Measurements from ENCODE around the gene MYL12B. TPM values are rescaled to one million over a fixed set of nuclear protein-coding genes. Genes with fewer than 3 reads are reported as not detected.

Gene MYL12B
- total RNA-seq, 3 donors from 2014 or later: 305 to 371 (median 335) TPM

DNA sequence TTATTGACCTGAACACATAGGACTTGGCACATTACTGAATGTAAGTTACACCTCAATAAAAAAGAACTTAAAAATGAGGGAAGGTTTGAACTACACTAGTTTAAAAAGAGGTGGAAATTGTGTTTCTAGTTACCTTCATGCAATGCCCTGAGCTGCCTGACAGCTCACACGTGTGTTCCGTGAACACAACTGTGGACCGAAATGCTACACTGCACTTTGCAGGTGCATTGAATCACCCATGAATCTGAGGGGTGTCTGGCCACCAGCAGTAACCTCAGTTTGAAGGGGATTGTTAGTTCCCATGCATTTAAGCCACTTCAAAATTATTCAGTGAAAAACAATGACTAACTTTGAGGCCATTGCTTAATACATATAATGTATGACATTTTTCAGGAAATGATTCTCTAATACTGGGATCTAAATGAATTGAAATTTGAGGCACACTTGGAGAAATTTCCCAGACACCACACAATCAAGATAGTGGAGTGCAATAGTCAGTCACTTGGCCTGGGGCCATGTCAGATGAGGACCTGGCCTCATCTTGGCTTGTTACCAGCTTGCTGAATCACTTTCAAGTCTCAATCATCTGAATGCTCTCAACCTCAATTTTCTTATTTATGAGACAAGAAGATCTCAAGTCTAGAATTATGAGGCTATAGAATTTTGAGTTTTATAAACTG is 59.3 kb downstream of the MYL12B start:
- no peak for DNase-seq (ENCODE audit: low spot score in 2 of 2)
- Histone ChIP-seq H3K36me3 (no peaks in the 10 kb centered on the region), H3K4me1 (no peaks in the 10 kb centered on the region), H3K9me3 (no peaks in the 10 kb centered on the region), H3K27me3 (no peaks in the 10 kb centered on the region), H3K4me3 (no peak overlapping the region), H3K27ac (no peak overlapping the region)
- intact Hi-C loops (cut with DNase I; ENCODE audit: low total_unique reads): no loop called here
- TF ChIP-seq, protein P1, sequence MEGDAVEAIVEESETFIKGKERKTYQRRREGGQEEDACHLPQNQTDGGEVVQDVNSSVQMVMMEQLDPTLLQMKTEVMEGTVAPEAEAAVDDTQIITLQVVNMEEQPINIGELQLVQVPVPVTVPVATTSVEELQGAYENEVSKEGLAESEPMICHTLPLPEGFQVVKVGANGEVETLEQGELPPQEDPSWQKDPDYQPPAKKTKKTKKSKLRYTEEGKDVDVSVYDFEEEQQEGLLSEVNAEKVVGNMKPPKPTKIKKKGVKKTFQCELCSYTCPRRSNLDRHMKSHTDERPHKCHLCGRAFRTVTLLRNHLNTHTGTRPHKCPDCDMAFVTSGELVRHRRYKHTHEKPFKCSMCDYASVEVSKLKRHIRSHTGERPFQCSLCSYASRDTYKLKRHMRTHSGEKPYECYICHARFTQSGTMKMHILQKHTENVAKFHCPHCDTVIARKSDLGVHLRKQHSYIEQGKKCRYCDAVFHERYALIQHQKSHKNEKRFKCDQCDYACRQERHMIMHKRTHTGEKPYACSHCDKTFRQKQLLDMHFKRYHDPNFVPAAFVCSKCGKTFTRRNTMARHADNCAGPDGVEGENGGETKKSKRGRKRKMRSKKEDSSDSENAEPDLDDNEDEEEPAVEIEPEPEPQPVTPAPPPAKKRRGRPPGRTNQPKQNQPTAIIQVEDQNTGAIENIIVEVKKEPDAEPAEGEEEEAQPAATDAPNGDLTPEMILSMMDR (IDR thresholded peaks at IDR 0.05): no peak
- TF ChIP-seq POLR2AphosphoS5 (IDR thresholded peaks at IDR 0.05) (no peak), POLR2A (IDR thresholded peaks at IDR 0.05) (no peak)

DNA sequence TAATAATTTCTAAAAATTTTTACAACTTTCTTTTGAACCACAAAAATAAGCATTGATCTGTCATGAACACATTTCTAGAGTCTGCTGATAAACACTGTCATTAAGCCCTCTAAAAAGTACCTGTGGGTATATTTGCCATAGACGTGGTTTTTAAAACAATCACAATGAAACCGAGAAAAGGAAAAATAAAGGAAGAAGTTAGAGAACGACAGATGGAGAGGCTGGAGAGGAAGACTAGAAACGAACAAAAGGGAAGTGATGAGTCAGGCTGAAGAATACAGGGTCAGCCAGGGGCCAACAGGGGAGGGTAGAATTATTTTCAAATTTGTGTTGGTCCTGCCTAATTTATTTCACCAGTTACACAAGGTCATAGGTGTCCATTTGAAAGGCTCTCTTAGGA is 62.0 kb downstream of the MYL12B start:
- Histone ChIP-seq H3K9me3 (no peaks in the 10 kb centered on the region), H3K27me3 (no peaks in the 10 kb centered on the region), H3K4me3 (no peak overlapping the region), H3K36me3 (no peaks in the 10 kb centered on the region), H3K4me1 (no peaks in the 10 kb centered on the region), H3K27ac (no peak overlapping the region)
- intact Hi-C loops (cut with DNase I; ENCODE audit: low total_unique reads): no loop called here
- TF ChIP-seq POLR2A (IDR thresholded peaks at IDR 0.05) (no peak), POLR2AphosphoS5 (IDR thresholded peaks at IDR 0.05) (no peak)
- TF ChIP-seq, protein P1 (IDR thresholded peaks at IDR 0.05): no peak
- no peak for DNase-seq (ENCODE audit: low spot score in 2 of 2)

Other genes starting within 250 kb of the MYL12B start
- 10 to 100 TPM; 21.8 to 38.1 (median 29.2) TPM for gene LPIN2, start 249.0 kb upstream of the MYL12B start, total RNA-seq
- gene MYOM1, start 42.2 kb upstream of the MYL12B start, total RNA-seq: 1 to 10 TPM; 3.1 to 6.9 (median 5.9) TPM
- gene MYL12A, start 14.3 kb upstream of the MYL12B start, total RNA-seq: 100 to 1,000 TPM; 403 to 495 (median 444) TPM
- 100 to 1,000 TPM in 2 of 3 donors, 10 to 100 TPM in 1; 67.7 to 161 (median 108) TPM for gene TGIF1, start 188.0 kb downstream of the MYL12B start, total RNA-seq